Fibroblast of pulmonary artery (primary cell): Measurements from ENCODE around the gene ECPAS.
A peak's percentile ranks its signal among the peaks of the same experiment; 100 is the strongest.
"Not testable (repeated sequence)": the region's sequence is repeated elsewhere in the genome, so short reads cannot be mapped to it uniquely, and the experiment has no call there.

ENCODE experiments used
- DNase-seq: peaks from one replicate; pipeline ENCODE4 v3.0.0-alpha.2; 2010; ENCODE audit warnings: low read depth
- H3K4me3 ChIP-seq: replicated peaks from 2 replicates; pipeline ENCODE4 v1.5.1; 2011; ENCODE audit warnings: low read depth, mild to moderate bottlenecking, control low read depth, low read length, moderate library complexity
- TF ChIP-seq, protein P1 (sequence below): IDR thresholded peaks from 2 replicates; pipeline ENCODE4 v1.5.1; 2011; ENCODE audit warnings: mild to moderate bottlenecking, control low read depth, low read length, inconsistent platforms; ENCODE audit errors: missing control alignments

The ECPAS gene

GRCh38 chr9:111525056-111525977 is 41.1 kb upstream of the ECPAS start, which contains the start of gene ZNF483:
Gene ZNF483 (plus strand): TSS chr9:111525179. CDS start chr9:111527396, 2,217 bp downstream.
- TF ChIP-seq, protein P1, sequence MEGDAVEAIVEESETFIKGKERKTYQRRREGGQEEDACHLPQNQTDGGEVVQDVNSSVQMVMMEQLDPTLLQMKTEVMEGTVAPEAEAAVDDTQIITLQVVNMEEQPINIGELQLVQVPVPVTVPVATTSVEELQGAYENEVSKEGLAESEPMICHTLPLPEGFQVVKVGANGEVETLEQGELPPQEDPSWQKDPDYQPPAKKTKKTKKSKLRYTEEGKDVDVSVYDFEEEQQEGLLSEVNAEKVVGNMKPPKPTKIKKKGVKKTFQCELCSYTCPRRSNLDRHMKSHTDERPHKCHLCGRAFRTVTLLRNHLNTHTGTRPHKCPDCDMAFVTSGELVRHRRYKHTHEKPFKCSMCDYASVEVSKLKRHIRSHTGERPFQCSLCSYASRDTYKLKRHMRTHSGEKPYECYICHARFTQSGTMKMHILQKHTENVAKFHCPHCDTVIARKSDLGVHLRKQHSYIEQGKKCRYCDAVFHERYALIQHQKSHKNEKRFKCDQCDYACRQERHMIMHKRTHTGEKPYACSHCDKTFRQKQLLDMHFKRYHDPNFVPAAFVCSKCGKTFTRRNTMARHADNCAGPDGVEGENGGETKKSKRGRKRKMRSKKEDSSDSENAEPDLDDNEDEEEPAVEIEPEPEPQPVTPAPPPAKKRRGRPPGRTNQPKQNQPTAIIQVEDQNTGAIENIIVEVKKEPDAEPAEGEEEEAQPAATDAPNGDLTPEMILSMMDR = no peak
- peak within 1 kb of the TSS; percentile 76 for H3K4me3 ChIP-seq
- peak; percentile 81 for DNase-seq

DNA sequence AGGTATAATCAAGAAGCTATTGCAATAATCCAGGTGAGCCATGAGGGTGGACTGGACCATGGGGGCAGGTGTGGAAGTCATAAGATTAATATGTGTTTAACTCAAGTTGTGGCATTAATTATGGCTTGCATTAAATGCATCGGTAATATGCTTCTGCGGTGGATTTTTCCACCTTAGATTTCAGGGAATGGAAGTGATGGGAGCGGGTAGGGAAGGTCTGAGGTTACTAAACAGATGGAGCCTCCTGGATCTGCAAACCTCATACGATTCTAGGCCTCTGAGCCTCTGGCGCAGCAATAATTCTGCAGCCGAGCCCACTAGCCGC is 40.5 kb upstream of the ECPAS start:
- DNase-seq = no peak
- TF ChIP-seq, protein P1 = no peak

DNA sequence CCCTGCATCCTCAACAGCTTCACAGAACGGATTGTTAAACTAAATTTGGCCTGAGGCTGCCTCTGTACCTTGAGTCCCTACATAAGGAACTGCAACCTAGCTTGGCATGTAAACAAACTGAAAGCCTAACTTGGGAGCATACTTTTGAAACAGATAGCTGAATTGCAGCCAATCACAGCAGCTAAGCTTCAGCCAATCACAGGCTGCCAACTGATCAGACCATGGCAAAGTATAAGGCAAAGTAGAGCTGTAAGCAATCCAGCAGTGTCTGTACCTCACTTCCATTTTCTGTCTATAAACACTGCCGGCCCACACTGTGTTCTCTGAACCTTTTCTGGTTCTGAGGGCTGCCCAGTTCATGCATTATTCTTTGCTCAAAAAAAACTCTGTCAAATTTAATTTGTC is 31.9 kb upstream of the ECPAS start:
- TF ChIP-seq, protein P1 = no peak
- no peak overlapping the region for H3K4me3 ChIP-seq
- DNase-seq = peak; percentile 15

More for the DNA sequence above, 40.5 kb upstream of the ECPAS start:
- peak overlapping the region; percentile 76 for H3K4me3 ChIP-seq

DNA sequence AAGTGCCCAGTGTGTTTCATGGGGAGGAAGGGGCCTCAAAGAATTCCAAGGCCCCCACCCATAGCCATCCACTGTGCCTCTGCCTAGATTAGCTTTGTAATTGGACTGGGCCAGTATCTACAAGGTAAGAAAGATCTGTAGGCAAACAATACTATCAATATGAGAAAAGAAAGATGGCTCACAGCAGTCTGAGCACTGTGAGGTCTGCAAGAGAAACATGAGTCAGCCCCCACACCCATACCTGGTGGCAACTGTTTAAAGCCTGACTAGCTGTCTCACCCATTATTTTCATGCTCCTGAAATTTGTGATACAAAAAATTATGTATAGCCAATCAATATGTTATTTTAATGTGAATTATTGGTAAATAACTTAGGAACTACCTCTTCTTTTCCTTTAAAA is 30.8 kb upstream of the ECPAS start:
- TF ChIP-seq, protein P1 = no peak
- DNase-seq = no peak
- no peak overlapping the region for H3K4me3 ChIP-seq

- not testable (repeated sequence) for DNase-seq, H3K4me3 ChIP-seq
Observed at GRCh38 chr9:111511581-111511980, 27.4 kb upstream of the ECPAS start.

- H3K4me3 ChIP-seq = no peak overlapping the region
- no peak for DNase-seq
- TF ChIP-seq, protein P1 = no peak
Observed at GRCh38 chr9:111502506-111502905, 18.3 kb upstream of the ECPAS start.

GRCh38 chr9:111501648-111502047 is 17.5 kb upstream of the ECPAS start:
- no peak for DNase-seq
- TF ChIP-seq, protein P1 = no peak
- no peak overlapping the region for H3K4me3 ChIP-seq
